A673 (cell line): ENCODE measurements around the gene PDE9A. TPM values are rescaled to one million over a fixed set of nuclear protein-coding genes. Genes with fewer than 3 reads are reported as not detected.
"Not testable (repeated sequence)": the region's sequence is repeated elsewhere in the genome, so short reads cannot be mapped to it uniquely, and the experiment has no call there.

Source experiments
- BruUV-seq: library from RNA; stranded (reverse); fragments of 400-500 nt; replicated peaks from 2 replicates; lab custom pipeline; 2021; lab: Mats Ljungman, UMichigan
- CTCF ChIA-PET: fragments of 300-600 bp; sonication (Branson Sonifier 250); formaldehyde crosslinking; loops from one replicate; lab custom pipeline; 2022; ENCODE audit warnings: antibody characterized with exemption; lab: Charles Lee
- POLR2A ChIA-PET: fragments of 300-600 bp; sonication (Branson Sonifier 250); formaldehyde crosslinking; loops from one replicate; lab custom pipeline; 2022; ENCODE audit warnings: antibody characterized with exemption; ENCODE audit not compliant: low non-redundant PET; lab: Charles Lee
- DNase-seq: peaks from one replicate; pipeline ENCODE4 v3.0.0-alpha.2; 2015; ENCODE audit warnings: low spot score
- H3K27ac ChIP-seq: fragments of 200-600 bp; sonication (generic); 2 replicates; pipeline ENCODE4 v1.5.1; 2016; ENCODE audit warnings: mixed run types, low read depth, mild to moderate bottlenecking, mixed read lengths, antibody characterized with exemption, low read length; ENCODE audit not compliant: poor library complexity, severe bottlenecking
- H3K27me3 ChIP-seq: fragments of 200-600 bp; sonication (generic); replicated peaks from 2 replicates; pipeline ENCODE4 v1.6.1; 2017; ENCODE audit warnings: mixed run types, low read depth, mild to moderate bottlenecking, mixed read lengths, antibody characterized with exemption, low read length; ENCODE audit not compliant: insufficient read depth, poor library complexity
- H3K36me3 ChIP-seq: fragments of 200-600 bp; sonication (generic); 2 replicates; pipeline ENCODE4 v1.6.1; 2016; ENCODE audit warnings: mixed run types, mild to moderate bottlenecking, mixed read lengths, antibody characterized with exemption, low read length; ENCODE audit not compliant: insufficient read depth, poor library complexity, severe bottlenecking
- H3K4me1 ChIP-seq: fragments of 200-600 bp; sonication (generic); 2 replicates; pipeline ENCODE4 v1.6.1; 2017; ENCODE audit warnings: mixed run types, mild to moderate bottlenecking, mixed read lengths, antibody characterized with exemption, low read length; ENCODE audit not compliant: insufficient read depth, poor library complexity, severe bottlenecking
- H3K4me3 ChIP-seq: fragments of 200-600 bp; sonication (generic); 2 replicates; pipeline ENCODE4 v1.5.1; 2016; ENCODE audit warnings: low read depth, mixed run types, mild to moderate bottlenecking, mixed read lengths, low read length; ENCODE audit not compliant: poor library complexity, severe bottlenecking
- H3K9me3 ChIP-seq: fragments of 200-600 bp; sonication (generic); 2 replicates; pipeline ENCODE4 v1.6.1; 2016; ENCODE audit warnings: mixed run types, low read depth, mild to moderate bottlenecking, mixed read lengths, antibody characterized with exemption, low read length; ENCODE audit not compliant: poor library complexity, severe bottlenecking
- EZH2 ChIP-seq: fragments of 200-600 bp; sonication (generic); IDR thresholded peaks from 2 replicates; pipeline ENCODE4 v1.6.1; 2017; ENCODE audit warnings: borderline replicate concordance, low read depth, mild to moderate bottlenecking, mixed read lengths, antibody characterized with exemption, low read length; ENCODE audit not compliant: poor library complexity, severe bottlenecking
- intact Hi-C: fragments of 100-400 bp; cut with micrococcal nuclease; formaldehyde crosslinking; loops from one replicate; pipeline ENCODE4 v1.10.0; 2022; ENCODE audit not compliant: unreplicated experiment
- total RNA-seq: library from RNA; stranded (reverse); gene quantifications from 2 replicates; pipeline ENCODE4 v1.2.3, GENCODE V29; 2021
- TF ChIP-seq, protein P1 (sequence below): fragments of 300-800, 200-600 bp; sonication (generic); conservative IDR thresholded peaks from 2 replicates; pipeline ENCODE4 v1.5.1; 2017; ENCODE audit warnings: low read depth, mild to moderate bottlenecking, antibody characterized with exemption, low read length, moderate library complexity, mixed read lengths

PDE9A gene
- total RNA-seq, 1 experiment from 2014 or later, result 14.3 TPM

DNA sequence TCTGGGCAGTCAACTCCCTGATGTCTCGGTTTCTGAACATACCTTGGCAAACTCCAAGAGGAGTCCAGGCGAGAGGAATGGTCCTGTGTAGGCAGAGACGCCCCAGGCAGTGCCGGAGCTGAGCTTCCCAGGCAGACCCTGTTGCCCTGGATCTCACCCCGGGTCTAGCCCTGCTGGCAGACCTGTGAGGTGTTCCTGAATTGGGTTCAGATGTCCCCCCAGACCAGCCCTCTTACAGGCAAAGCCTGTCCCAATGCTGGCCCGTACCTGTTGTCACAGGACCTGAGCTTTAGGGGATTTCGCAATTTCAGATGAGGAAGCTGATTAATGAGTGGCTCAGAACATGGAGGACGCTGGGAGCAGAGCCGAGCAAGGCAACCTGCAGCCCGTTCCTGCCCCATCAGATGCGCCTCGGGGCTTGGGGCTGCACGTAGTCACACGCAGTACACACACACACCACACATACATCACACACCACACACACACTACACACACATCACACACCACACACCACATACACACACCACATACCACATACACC is 38.5 kb upstream of the PDE9A start:
- Histone ChIP-seq H3K4me3 (no peak overlapping the region), H3K27ac (no peak overlapping the region), H3K27me3 (no peaks in the 10 kb centered on the region), H3K4me1 (no peaks in the 10 kb centered on the region), H3K9me3 (no peaks in the 10 kb centered on the region), H3K36me3 (no peaks in the 10 kb centered on the region)
- intact Hi-C loops, result no loop called here
- ChIA-PET POLR2A (no interaction called here), CTCF (no interaction called here)
- BruUV-seq, result no TSS peak
- TF ChIP-seq EZH2, result no peak
- TF ChIP-seq, protein P1, sequence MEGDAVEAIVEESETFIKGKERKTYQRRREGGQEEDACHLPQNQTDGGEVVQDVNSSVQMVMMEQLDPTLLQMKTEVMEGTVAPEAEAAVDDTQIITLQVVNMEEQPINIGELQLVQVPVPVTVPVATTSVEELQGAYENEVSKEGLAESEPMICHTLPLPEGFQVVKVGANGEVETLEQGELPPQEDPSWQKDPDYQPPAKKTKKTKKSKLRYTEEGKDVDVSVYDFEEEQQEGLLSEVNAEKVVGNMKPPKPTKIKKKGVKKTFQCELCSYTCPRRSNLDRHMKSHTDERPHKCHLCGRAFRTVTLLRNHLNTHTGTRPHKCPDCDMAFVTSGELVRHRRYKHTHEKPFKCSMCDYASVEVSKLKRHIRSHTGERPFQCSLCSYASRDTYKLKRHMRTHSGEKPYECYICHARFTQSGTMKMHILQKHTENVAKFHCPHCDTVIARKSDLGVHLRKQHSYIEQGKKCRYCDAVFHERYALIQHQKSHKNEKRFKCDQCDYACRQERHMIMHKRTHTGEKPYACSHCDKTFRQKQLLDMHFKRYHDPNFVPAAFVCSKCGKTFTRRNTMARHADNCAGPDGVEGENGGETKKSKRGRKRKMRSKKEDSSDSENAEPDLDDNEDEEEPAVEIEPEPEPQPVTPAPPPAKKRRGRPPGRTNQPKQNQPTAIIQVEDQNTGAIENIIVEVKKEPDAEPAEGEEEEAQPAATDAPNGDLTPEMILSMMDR, result no peak
- DNase-seq, result peak; percentile 38

DNA sequence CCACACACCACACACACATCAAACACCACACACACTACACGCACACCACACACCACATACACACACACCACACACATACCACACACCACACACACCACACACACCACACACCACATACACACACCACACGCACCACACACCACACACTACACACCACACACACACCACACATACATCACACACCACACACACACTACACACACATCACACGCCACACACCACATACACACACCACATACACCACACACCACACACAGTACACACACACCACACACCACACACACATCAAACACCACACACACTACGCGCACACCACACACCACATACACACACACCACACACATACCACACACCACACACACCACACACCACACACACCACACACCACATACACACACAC is 38.0 kb upstream of the PDE9A start:
- CTCF ChIA-PET, H3K36me3 ChIP-seq, intact Hi-C loops, H3K4me3 ChIP-seq, DNase-seq, H3K27ac ChIP-seq, POLR2A ChIA-PET, H3K9me3 ChIP-seq, H3K27me3 ChIP-seq, BruUV-seq, H3K4me1 ChIP-seq: not testable (repeated sequence)

DNA sequence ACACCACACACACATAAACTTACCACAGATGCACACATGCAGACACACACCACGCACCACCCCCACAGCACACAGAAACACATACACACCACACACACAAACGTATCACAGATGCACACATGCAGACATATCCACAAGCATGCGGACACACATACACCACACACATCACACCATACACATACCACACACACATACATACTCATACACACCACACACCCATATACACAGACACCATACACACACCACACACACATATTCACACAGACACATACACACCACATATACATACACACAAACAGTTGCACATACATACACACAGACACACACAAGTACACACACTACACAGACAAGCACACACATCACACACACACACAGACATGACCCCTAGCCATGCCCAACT is 37.5 kb upstream of the PDE9A start:
- TF ChIP-seq EZH2, result no peak
- TF ChIP-seq, protein P1, result no peak
- Histone ChIP-seq H3K9me3 (no peaks in the 10 kb centered on the region), H3K4me1 (no peaks in the 10 kb centered on the region), H3K27me3 (no peaks in the 10 kb centered on the region), H3K36me3 (no peaks in the 10 kb centered on the region), H3K4me3 (no peak overlapping the region), H3K27ac (no peak overlapping the region)
- intact Hi-C loops, result no loop called here
- no peak for DNase-seq
- CTCF ChIA-PET, result no interaction called here
- BruUV-seq, result no TSS peak
- POLR2A ChIA-PET, result no interaction called here

DNA sequence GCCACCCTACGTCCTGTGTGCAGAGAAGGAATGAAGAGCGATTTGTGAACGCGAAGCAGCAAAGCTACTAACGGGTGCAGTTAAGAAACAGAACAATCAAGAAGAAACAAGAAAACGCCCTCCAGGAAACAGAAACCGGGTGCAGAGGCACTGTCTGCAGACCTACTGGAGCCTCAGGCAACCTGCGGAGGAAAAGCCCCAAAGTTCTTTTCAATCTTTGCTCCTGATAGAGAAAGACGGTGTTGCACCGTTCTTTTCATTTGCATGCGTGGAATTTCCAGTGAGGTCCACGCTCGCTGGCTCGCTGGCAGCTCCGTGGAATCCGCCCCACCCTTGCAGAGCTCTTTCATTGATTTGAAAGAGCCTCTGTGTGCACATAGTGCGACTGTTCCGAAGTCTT is 37.0 kb upstream of the PDE9A start:
- H3K4me3 ChIP-seq, result peak overlapping the region; percentile 26
- POLR2A ChIA-PET, result no interaction called here
- DNase-seq, result no peak
- BruUV-seq, result no TSS peak
- CTCF ChIA-PET, result no interaction called here
- H3K27me3 ChIP-seq, result no peaks in the 10 kb centered on the region
- H3K4me1 ChIP-seq, result no peaks in the 10 kb centered on the region
- intact Hi-C loops, result no loop called here
- no peak overlapping the region for H3K27ac ChIP-seq
- H3K36me3 ChIP-seq, result no peaks in the 10 kb centered on the region
- TF ChIP-seq, protein P1, result no peak
- no peak for TF ChIP-seq EZH2
- no peaks in the 10 kb centered on the region for H3K9me3 ChIP-seq
